NB4 (cell line): Measurements from ENCODE around the gene SART3.

Experiments used
- DNase-seq: peaks from one replicate; pipeline ENCODE4 v3.0.0; 2010; ENCODE audit warnings: low read depth
- H3K4me3 ChIP-seq: one replicate; pipeline ENCODE4 v1.5.1; 2011; ENCODE audit warnings: mild to moderate bottlenecking, low read depth, low read length, moderate library complexity
- CTCF ChIP-seq: IDR thresholded peaks from one replicate; pipeline ENCODE4 v1.5.1; 2012; ENCODE audit warnings: low read depth, low read length
- MAX ChIP-seq: IDR thresholded peaks from 2 replicates; pipeline ENCODE4 v1.6.1; 2011; ENCODE audit warnings: low read depth, low read length
- MYC ChIP-seq: IDR thresholded peaks from 2 replicates; pipeline ENCODE4 v1.6.1; 2011; ENCODE audit warnings: low read depth, low read length
- POLR2A ChIP-seq: IDR thresholded peaks from 2 replicates; pipeline ENCODE4 v1.6.1; 2011; ENCODE audit warnings: mild to moderate bottlenecking; ENCODE audit not compliant: insufficient read length; ENCODE audit errors: extremely low read depth

The SART3 gene

GRCh38 chr12:108602976-108603704, 42.2 kb upstream of the SART3 start:
- no peak for DNase-seq
- TF ChIP-seq CTCF (no peak), MAX (no peak), POLR2A (no peak)
- no peak overlapping the region for H3K4me3 ChIP-seq

GRCh38 chr12:108602209-108602705, 41.3 kb upstream of the SART3 start:
- DNase-seq, result no peak
- H3K4me3 ChIP-seq, result no peak overlapping the region
- TF ChIP-seq MYC, result no peak
- TF ChIP-seq POLR2A, result no peak
- TF ChIP-seq MAX, result no peak
- no peak for TF ChIP-seq CTCF

- no peak for DNase-seq
- no peak overlapping the region for H3K4me3 ChIP-seq
- TF ChIP-seq MYC (no peak), CTCF (no peak), MAX (no peak), POLR2A (no peak)
Measured at GRCh38 chr12:108600702-108601007, 39.7 kb upstream of the SART3 start.

- DNase-seq, result no peak
- H3K4me3 ChIP-seq, result no peak overlapping the region
- TF ChIP-seq MAX (no peak), MYC (no peak), POLR2A (no peak), CTCF (peak; percentile 3)
Measured at GRCh38 chr12:108599948-108600701, 39.2 kb upstream of the SART3 start.

- H3K4me3 ChIP-seq, result no peak overlapping the region
- no peak for DNase-seq
- TF ChIP-seq CTCF (no peak), MAX (no peak), MYC (no peak), POLR2A (no peak)
Measured at GRCh38 chr12:108599541-108599940, 38.6 kb upstream of the SART3 start.
